Ascending aorta (tissue), 2 donors: ENCODE results near the gene ADAMTS14. TPM values are rescaled to one million over a fixed set of nuclear protein-coding genes. Genes with fewer than 3 reads are reported as not detected.

Source experiments
- DNase-seq, 2 donors: peaks; one replicate each; pipeline ENCODE4 v3.0.0-alpha.2; 2019; ENCODE audit warnings: low spot score in 2 of 2
- H3K27ac ChIP-seq, 2 donors: fragments of 200-600 bp; sonication (generic); one replicate each; pipeline ENCODE4 v1.5.1; 2016 to 2017; ENCODE audit warnings: mild to moderate bottlenecking in 1 of 2
- H3K27me3 ChIP-seq: fragments of 200-600 bp; sonication (generic); one replicate; pipeline ENCODE4 v1.5.1; 2017
- H3K36me3 ChIP-seq, 2 donors: fragments of 200-600 bp; sonication (generic); one replicate each; pipeline ENCODE4 v1.5.1; 2016
- H3K4me1 ChIP-seq, 2 donors: fragments of 200-600 bp; sonication (generic); one replicate each; pipeline ENCODE4 v1.5.1; 2016 to 2017; ENCODE audit warnings: mild to moderate bottlenecking in 1 of 2
- H3K4me3 ChIP-seq, 2 donors: fragments of 200-600 bp; sonication (generic); one replicate each; pipeline ENCODE4 v1.5.1; 2016 to 2017; ENCODE audit warnings: mild to moderate bottlenecking in 1 of 2
- H3K9me3 ChIP-seq, 2 donors: fragments of 200-600 bp; sonication (generic); one replicate each; pipeline ENCODE4 v1.5.1; 2016
- CTCF ChIP-seq, 3 experiments: fragments of 200-600 bp in 2 of 3; fragments of 450-650 bp in 1 of 3; sonication (generic) in 2 of 3; IDR thresholded peaks; one replicate each; pipeline ENCODE4 v1.5.1; 2016 to 2019; ENCODE audit warnings: antibody characterized with exemption in 3 of 3, mild to moderate bottlenecking in 1 of 3, moderate library complexity in 1 of 3
- intact Hi-C: fragments of 100-400 bp; cut with DNase I; formaldehyde crosslinking; loops from one replicate; pipeline ENCODE4 v1.15.1; 2023
- total RNA-seq: library from RNA; depleted of rRNA; stranded (reverse); fragments of >200 nt; gene quantifications from one replicate; pipeline ENCODE4 v1.1.0, GENCODE V29; 2016

Gene ADAMTS14
- total RNA-seq, 1 donor from 2014 or later = 0.32 TPM

- intact Hi-C loops = no loop called here
- Histone ChIP-seq H3K4me3 (no peak overlapping the region), H3K4me1 (peaks cover 3 to 4% of the 10 kb centered on the region in 2 donors), H3K27ac (no peak overlapping the region), H3K27me3 (no peaks in the 10 kb centered on the region), H3K36me3 (no peaks in the 10 kb centered on the region), H3K9me3 (no peaks in the 10 kb centered on the region)
- DNase-seq = no peak
- TF ChIP-seq CTCF (IDR thresholded peaks at IDR 0.05) = no peak
These were observed 3.8 kb upstream of the ADAMTS14 start for GRCh38 chr10:70668454-70668970.

- no peak for DNase-seq
- peaks cover 3 to 4% of the 10 kb centered on the region in 2 donors for H3K4me1 ChIP-seq
- H3K27me3 ChIP-seq = no peaks in the 10 kb centered on the region
- H3K4me3 ChIP-seq = no peak overlapping the region
- H3K27ac ChIP-seq = no peak overlapping the region
- no peaks in the 10 kb centered on the region for H3K36me3 ChIP-seq
- intact Hi-C loops = no loop called here
- no peak for TF ChIP-seq CTCF (IDR thresholded peaks at IDR 0.05)
- H3K9me3 ChIP-seq = no peaks in the 10 kb centered on the region
These were observed 3.3 kb upstream of the ADAMTS14 start for GRCh38 chr10:70669015-70669414.

GRCh38 chr10:70669732-70670317 lies 2.5 kb upstream of the ADAMTS14 start:
- DNase-seq = no peak
- H3K27ac ChIP-seq = no peak overlapping the region
- no peaks in the 10 kb centered on the region for H3K36me3 ChIP-seq
- TF ChIP-seq CTCF (IDR thresholded peaks at IDR 0.05) = no peak
- peaks cover 3 to 4% of the 10 kb centered on the region in 2 donors for H3K4me1 ChIP-seq
- no peaks in the 10 kb centered on the region for H3K9me3 ChIP-seq
- no peak overlapping the region for H3K4me3 ChIP-seq
- H3K27me3 ChIP-seq = no peaks in the 10 kb centered on the region
- intact Hi-C loops = no loop called here

GRCh38 chr10:70671619-70672164 lies 614 bp upstream of the ADAMTS14 start:
- H3K27me3 ChIP-seq = no peaks in the 10 kb centered on the region
- no peak for TF ChIP-seq CTCF (IDR thresholded peaks at IDR 0.05)
- H3K4me3 ChIP-seq = peak overlapping the region; percentile 29 to 54
- intact Hi-C loops = no loop called here
- H3K4me1 ChIP-seq = peaks cover 3 to 4% of the 10 kb centered on the region in 2 donors
- no peaks in the 10 kb centered on the region for H3K9me3 ChIP-seq
- H3K36me3 ChIP-seq = no peaks in the 10 kb centered on the region
- no peak overlapping the region for H3K27ac ChIP-seq
- no peak for DNase-seq

- Histone ChIP-seq H3K9me3 (no peaks in the 10 kb centered on the region), H3K27ac (no peak overlapping the region), H3K4me3 (peak overlapping the region; percentile 37 to 54), H3K27me3 (no peaks in the 10 kb centered on the region), H3K36me3 (no peaks in the 10 kb centered on the region), H3K4me1 (peaks cover 3 to 4% of the 10 kb centered on the region in 2 donors)
- no peak for DNase-seq
- TF ChIP-seq CTCF (IDR thresholded peaks at IDR 0.05) = no peak
- intact Hi-C loops = no loop called here
These were observed 980 bp downstream of the ADAMTS14 start for GRCh38 chr10:70673043-70673928.
